HG03457 (cell line): Measurements from ENCODE around the gene MEX3A.
"Not testable (repeated sequence)": the region's sequence is repeated elsewhere in the genome, so short reads cannot be mapped to it uniquely, and the experiment has no call there.

Source experiments
- ATAC-seq: cut with Tn5 transposase; IDR thresholded peaks from one replicate; pipeline ENCODE4 v1.9.1; 2021; ENCODE audit warnings: moderate number of reproducible peaks; ENCODE audit not compliant: unreplicated experiment

The MEX3A gene

GRCh38 chr1:156080241-156080862 lies 1.9 kb downstream of the MEX3A start:
- ATAC-seq, result no peak

- no peak for ATAC-seq
These were observed 2.5 kb downstream of the MEX3A start for GRCh38 chr1:156079762-156080161.

- ATAC-seq, result no peak
These were observed 3.5 kb downstream of the MEX3A start for GRCh38 chr1:156078728-156079127.

GRCh38 chr1:156077430-156077760 lies 4.9 kb downstream of the MEX3A start:
- no peak for ATAC-seq

GRCh38 chr1:156076609-156077429 lies 5.4 kb downstream of the MEX3A start:
- ATAC-seq, result no peak

GRCh38 chr1:156075775-156076204 lies 6.5 kb downstream of the MEX3A start:
- no peak for ATAC-seq

GRCh38 chr1:156075162-156075561 lies 7.1 kb downstream of the MEX3A start:
- ATAC-seq, result no peak

- no peak for ATAC-seq
These were observed 7.6 kb downstream of the MEX3A start for GRCh38 chr1:156074661-156075060.

GRCh38 chr1:156073740-156074139 lies 8.5 kb downstream of the MEX3A start:
- ATAC-seq, result no peak

GRCh38 chr1:156073110-156073687 lies 9.1 kb downstream of the MEX3A start:
- ATAC-seq, result no peak

- ATAC-seq, result no peak
These were observed 10.0 kb downstream of the MEX3A start for GRCh38 chr1:156072251-156072650.

GRCh38 chr1:156071332-156071816 lies 10.9 kb downstream of the MEX3A start:
- ATAC-seq, result not testable (repeated sequence)

- no peak for ATAC-seq
These were observed 11.7 kb downstream of the MEX3A start for GRCh38 chr1:156070548-156070947.

- no peak for ATAC-seq
These were observed 12.5 kb downstream of the MEX3A start for GRCh38 chr1:156069490-156070455.

- ATAC-seq, result no peak
These were observed 15.0 kb downstream of the MEX3A start for GRCh38 chr1:156067262-156067661.

GRCh38 chr1:156065871-156066270 lies 16.4 kb downstream of the MEX3A start:
- ATAC-seq, result no peak

GRCh38 chr1:156065212-156065611 lies 17.1 kb downstream of the MEX3A start:
- ATAC-seq, result no peak

- ATAC-seq, result no peak
These were observed 17.6 kb downstream of the MEX3A start for GRCh38 chr1:156064615-156065014.

- ATAC-seq, result no peak
These were observed 18.3 kb downstream of the MEX3A start for GRCh38 chr1:156063997-156064285.

- ATAC-seq, result no peak
These were observed 20.1 kb downstream of the MEX3A start for GRCh38 chr1:156062189-156062588.
